Activated T-cell treated with anti-CD3 and anti-CD28 coated beads, Interleukin-2, amount 50 U/mL, for 72 hours (primary cell): ENCODE data around the gene UBALD2. TPM values are rescaled to one million over a fixed set of nuclear protein-coding genes. Genes with fewer than 3 reads are reported as not detected.

Experiments used
- ATAC-seq, 2 donors: fragments of 150-1000 bp; cut with Tn5 transposase; replicated peaks in 1 of 2; 2 replicates each; pipeline ENCODE4 v1.10.0; 2021; ENCODE audit warnings: moderate library complexity in 2 of 2, mild to moderate bottlenecking in 1 of 2
- DNase-seq, 2 donors: peaks; one replicate each; pipeline ENCODE4 v3.0.0; 2021 to 2022; ENCODE audit warnings: mixed read lengths in 1 of 2
- H3K27ac Mint-ChIP-seq: one replicate; pipeline ENCODE4 v1.8.0; 2022; ENCODE audit warnings: mild to moderate bottlenecking, moderate library complexity, mixed read lengths
- H3K27me3 Mint-ChIP-seq: one replicate; pipeline ENCODE4 v1.8.0; 2022; ENCODE audit warnings: low read depth, mixed read lengths
- H3K36me3 Mint-ChIP-seq, 2 donors: one replicate each; pipeline ENCODE4 v1.8.0; 2022; ENCODE audit warnings: mixed read lengths in 2 of 2, mild to moderate bottlenecking in 1 of 2; ENCODE audit not compliant: insufficient read depth in 2 of 2
- H3K4me1 Mint-ChIP-seq: one replicate; pipeline ENCODE4 v1.8.0; 2022; ENCODE audit warnings: low read depth, mixed read lengths
- H3K4me3 Mint-ChIP-seq, 2 donors: one replicate each; pipeline ENCODE4 v1.8.0; 2022; ENCODE audit warnings: mild to moderate bottlenecking in 2 of 2, mixed read lengths in 2 of 2, moderate library complexity in 2 of 2
- H3K9me3 Mint-ChIP-seq, 2 donors: one replicate each; pipeline ENCODE4 v1.8.0; 2022; ENCODE audit warnings: mixed read lengths in 2 of 2
- total RNA-seq, 2 donors: library from RNA; stranded (reverse); gene quantifications; one replicate each; pipeline ENCODE4 v1.2.3, GENCODE V29; 2022

UBALD2 gene
- total RNA-seq, 2 donors from 2014 or later: 629 to 707 TPM

DNA sequence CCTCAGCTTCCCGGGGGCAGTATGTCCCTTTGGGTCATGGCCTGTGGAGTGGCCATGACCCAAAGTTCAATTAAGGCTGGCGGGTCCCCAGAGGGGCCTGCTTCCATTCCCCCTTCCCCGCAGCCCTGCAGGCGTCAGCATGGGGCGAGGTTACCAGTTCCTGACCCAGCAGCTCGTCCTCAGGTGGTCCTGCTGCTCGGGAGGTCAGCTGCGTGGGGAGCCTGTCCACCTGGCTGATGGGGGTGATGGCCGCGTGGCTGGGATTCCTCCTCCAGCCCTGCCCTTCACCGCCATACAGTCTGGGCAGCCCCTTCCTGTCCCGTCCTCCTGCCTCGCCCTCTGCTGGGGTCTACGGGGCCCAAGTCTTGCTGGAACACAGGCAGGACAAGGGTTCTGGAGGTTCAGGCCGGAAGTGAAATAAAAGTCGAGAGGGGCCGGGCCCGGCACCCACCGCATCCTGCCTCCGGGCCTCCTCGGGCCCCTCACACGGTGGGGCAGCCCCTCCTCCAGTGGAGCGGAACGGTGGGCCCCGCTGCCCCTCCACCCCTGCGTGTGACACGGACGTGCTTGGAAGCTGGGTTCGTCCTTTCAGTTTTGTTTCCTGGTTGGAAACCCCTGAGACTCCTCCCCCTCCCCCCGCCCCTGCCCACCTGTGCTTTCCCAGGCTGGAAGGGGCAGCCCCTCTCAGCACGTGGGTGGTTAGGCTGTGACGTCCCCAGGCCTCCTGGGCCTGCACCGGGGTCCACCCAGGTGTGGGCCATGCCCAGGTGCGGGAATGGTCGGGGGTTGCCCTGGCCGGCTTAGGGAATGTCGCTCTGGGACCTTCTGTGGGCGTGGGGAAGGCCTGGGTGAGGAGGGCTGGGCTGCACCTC, 6.8 kb downstream of the UBALD2 start:
- peak; percentile 57 to 62 for ATAC-seq
- Mint-ChIP-seq H3K9me3 (no peaks in the 10 kb centered on the region), H3K36me3 (peaks cover 15 to 23% of the 10 kb centered on the region in 2 donors), H3K4me3 (peak overlapping the region; percentile 83 to 85), H3K27ac (peak overlapping the region; percentile 89), H3K4me1 (peaks cover 81% of the 10 kb centered on the region), H3K27me3 (no peaks in the 10 kb centered on the region)
- DNase-seq: peak; percentile 90 to 91

DNA sequence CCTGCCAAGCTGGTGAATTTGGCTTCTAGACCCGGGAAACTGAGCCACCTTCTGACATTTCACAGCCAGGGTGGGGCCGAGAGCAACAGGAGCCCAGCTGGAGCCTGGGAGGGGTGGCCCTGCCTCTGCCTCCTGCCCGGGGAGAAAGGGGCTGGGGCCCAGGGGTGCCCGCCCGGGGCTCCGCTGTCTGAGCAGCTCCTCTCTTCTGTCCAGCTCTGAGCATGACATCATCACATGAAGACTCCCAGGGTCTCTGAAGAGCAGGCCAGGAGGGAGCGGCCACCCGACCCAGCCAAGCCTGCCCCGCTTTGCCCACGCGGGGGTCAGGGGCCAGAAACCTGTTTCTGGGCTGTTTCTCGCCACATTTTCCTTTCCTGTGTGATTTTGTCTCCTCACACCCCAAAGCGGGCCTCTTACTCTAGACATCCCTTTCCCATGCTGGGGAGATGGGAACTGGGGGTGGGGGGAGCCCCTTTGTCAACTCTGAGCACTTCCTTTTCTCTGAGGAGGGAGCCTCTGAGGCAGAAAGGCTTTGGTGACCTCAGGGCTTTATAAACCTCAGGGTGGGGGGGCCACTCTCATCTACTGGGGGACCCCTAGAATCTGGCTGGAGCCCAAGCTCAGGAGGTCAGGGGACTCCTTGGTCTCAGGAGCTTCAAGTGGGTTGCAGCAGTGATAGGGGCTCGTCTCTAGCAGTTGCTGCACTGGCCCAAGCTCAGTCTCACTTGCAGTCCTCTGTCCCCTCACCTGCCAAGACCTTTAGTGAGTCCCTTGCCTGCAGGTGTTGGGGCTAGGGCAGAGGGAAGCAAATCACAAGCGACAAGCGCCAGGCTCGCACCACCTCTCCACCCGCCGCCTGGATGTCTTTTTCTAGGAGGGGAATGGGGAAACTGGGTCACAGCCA, 7.6 kb downstream of the UBALD2 start:
- Mint-ChIP-seq H3K9me3 (no peaks in the 10 kb centered on the region), H3K4me1 (peaks cover 86% of the 10 kb centered on the region), H3K27me3 (no peaks in the 10 kb centered on the region), H3K27ac (peak overlapping the region; percentile 81), H3K4me3 (peak overlapping the region; percentile 83 to 85), H3K36me3 (peaks cover 9 to 16% of the 10 kb centered on the region in 2 donors)
- ATAC-seq (peak; percentile 19 to 22), DNase-seq (peak; percentile 71 to 74)

DNA sequence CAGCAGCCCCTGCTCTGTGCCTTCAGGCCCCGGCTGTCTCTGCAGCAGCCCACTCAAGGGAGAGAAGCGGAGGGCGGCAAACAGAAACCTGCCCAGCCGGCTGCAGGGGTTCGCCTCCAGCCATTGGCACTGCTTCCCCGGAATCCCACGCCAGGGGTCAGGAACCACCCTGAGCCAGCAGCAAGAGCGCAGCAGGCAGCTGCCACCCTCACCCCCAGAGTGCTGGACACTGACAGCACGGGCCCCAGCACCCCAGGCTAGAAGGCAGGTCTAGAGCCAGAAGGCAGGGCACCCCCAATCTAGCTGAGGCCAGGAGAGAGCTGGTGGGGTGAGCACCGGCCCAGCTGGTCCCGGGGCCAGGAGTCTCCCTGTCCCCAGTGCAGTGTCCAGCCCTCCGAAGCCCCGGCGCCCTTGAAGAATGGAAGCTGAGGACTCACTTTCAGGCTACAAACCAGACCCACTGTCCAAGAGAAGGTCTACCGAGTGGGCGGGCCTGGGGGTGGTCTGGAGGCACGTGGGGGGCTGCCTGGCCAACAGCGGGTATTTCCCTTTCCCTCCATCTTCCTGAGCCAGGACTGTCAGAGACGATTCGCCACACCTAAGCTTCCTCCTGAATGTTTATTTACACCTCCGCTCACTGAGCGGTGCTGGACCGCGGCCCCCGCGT, 8.4 kb downstream of the UBALD2 start:
- no peak for ATAC-seq
- H3K27ac Mint-ChIP-seq: peak overlapping the region; percentile 68
- peaks cover 86% of the 10 kb centered on the region for H3K4me1 Mint-ChIP-seq
- no peaks in the 10 kb centered on the region for H3K9me3 Mint-ChIP-seq
- peaks cover 5 to 9% of the 10 kb centered on the region in 2 donors for H3K36me3 Mint-ChIP-seq
- H3K27me3 Mint-ChIP-seq: no peaks in the 10 kb centered on the region
- H3K4me3 Mint-ChIP-seq: peak overlapping the region; percentile 83 to 85
- peak; percentile 39 to 57 for DNase-seq

DNA sequence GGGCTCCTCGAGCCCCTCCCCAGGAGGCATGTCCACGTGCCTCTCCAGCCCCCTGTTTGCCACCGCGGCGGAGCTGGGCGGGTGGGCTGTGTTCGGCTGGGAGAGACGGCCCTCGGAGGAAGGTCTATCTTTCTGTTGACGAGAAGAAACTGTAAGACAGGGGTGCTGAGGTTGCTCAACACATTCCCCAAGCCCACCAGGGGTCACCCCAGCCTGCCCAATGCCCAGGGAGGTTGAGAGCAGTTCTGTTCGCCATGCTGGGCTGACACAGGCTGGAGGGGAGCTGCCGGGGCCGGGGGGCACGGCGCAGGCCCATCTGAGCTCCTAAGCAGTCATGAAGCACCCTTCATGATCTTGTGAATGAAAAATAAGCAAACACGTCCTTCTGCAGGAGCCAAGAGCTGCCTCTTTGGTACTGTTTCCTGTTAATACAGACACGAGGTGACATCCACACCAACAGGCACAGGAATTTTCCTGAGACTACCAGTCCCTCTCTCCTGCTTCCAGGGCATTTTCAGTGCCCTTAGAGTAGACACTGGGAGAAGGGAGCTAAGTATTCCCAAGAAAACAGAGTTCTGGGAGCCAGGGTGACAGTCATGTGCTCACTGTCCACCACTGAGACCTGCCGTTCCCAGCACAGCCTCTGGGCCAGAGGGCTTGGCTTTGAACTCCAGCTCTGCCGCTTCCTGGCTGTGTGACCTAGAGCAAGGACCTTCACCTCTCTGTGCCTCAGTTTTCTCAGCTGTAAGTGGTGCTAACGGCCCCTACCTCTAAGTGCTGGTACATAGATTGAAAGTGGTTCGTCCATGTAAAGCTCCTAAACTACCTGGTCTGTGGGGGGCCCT, 9.2 kb downstream of the UBALD2 start:
- H3K9me3 Mint-ChIP-seq: no peaks in the 10 kb centered on the region
- H3K36me3 Mint-ChIP-seq: peaks cover 2 to 5% of the 10 kb centered on the region in 2 donors
- peak overlapping the region; percentile 83 to 85 for H3K4me3 Mint-ChIP-seq
- peak overlapping the region; percentile 48 for H3K27ac Mint-ChIP-seq
- H3K4me1 Mint-ChIP-seq: peaks cover 81% of the 10 kb centered on the region
- ATAC-seq: no peak
- no peaks in the 10 kb centered on the region for H3K27me3 Mint-ChIP-seq
- DNase-seq: peak in 1 of 2 donors; percentile 48

DNA sequence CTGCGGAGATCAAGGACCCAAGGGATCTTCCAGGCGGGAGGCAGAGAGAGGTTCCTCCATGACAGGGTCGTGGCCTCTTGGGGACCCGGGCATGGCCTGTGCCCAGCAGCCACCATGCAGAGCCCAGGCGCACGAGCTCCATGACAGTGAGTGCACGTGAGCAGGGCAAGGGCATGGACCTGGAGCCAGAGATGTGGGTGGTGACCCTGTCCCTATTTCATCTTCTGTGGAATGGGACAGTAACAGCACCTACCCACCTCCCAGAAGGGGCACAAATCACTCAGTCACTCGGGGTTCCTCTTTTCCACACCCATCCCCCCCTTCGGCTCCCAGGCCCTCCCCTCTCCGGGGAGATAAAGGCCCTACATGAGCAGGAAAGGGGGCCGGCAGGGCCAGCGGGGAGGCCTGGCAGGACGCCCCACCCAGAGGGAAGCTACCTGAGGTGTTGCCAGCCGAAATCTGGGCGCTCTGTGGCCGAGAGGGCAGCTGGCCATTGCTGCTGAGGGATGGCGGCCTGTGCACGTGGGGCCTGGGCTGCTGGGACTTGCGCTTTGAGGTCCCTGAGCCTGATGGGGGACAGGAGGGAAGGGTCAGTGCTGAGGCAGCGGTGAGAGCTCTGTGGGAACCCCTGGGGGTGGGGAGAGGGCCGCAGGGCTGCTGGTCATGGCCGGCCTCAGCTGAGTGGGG, 10.4 kb downstream of the UBALD2 start:
- Mint-ChIP-seq H3K9me3 (no peaks in the 10 kb centered on the region), H3K4me3 (no peak overlapping the region), H3K27ac (peak overlapping the region; percentile 48), H3K36me3 (no peaks in the 10 kb centered on the region), H3K27me3 (no peaks in the 10 kb centered on the region), H3K4me1 (peaks cover 73% of the 10 kb centered on the region)
- no peak for ATAC-seq
- peak in 1 of 2 donors; percentile 36 for DNase-seq

DNA sequence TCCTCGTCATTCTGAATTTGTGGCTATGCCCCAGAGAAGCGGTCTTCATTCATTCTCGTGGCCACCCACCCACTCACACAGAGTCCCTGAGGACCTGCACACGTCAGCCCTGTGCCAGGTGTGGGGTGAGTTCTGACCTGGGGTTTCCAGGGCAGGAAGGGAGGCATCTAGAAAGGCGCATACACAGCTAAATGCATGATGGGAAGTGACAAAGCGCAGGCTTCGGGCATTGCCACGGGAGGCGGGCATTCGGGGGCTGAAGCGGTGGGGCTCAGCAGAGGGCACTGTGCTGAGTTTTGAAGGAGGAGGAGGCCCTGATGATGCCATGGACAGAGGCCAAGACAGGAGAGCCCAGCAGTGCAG, 10.9 kb downstream of the UBALD2 start:
- H3K4me1 Mint-ChIP-seq: peaks cover 69% of the 10 kb centered on the region
- H3K4me3 Mint-ChIP-seq: peak overlapping the region in 1 of 2 donors; percentile 0
- DNase-seq (no peak), ATAC-seq (no peak)
- no peaks in the 10 kb centered on the region for H3K9me3 Mint-ChIP-seq
- H3K27ac Mint-ChIP-seq: peak overlapping the region; percentile 4
- H3K36me3 Mint-ChIP-seq: no peaks in the 10 kb centered on the region
- no peaks in the 10 kb centered on the region for H3K27me3 Mint-ChIP-seq

DNA sequence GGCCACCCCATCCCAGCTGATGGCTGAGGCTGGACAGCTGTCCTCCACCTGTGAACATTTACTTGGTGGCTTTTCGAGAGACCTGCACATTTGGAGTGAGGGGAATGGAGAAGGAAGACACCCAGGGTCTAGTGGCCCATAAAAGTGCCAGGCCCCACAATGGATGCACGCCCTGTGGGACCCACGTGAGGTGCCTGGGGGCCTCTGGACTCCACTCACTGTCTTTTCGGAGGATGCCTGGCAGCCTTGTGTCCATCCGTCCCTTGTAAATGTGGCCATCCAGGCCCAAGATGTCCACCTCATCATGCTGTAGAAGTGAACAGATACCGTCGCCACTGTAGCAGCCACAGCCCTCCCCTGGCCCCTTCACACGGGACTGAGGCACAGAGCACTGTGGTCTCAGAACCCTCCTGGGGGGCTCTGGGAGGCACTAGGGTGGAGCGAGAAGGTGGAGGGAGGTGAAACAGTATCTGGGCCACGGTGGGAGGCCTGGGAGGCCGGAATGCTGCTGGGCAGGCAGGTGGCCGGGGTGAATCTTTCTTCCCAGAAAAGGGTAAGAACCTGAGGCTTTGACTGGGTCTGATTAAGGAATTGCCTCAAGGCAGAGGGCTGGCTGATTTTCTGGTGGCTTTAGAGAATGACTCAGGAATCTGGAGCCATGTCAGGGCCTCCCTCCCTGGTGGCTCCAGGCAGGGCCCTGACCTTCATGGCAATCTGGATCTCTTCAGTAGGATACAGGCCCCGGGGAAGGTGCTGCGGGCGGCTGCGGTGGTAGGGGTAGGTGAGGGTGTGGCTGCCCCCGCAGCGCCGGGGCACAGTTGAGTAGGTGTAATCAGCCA, 11.5 kb downstream of the UBALD2 start:
- DNase-seq (no peak), ATAC-seq (peak in 1 of 2 donors; percentile 0)
- no peaks in the 10 kb centered on the region for H3K36me3 Mint-ChIP-seq
- H3K4me1 Mint-ChIP-seq: peaks cover 62% of the 10 kb centered on the region
- H3K4me3 Mint-ChIP-seq: peak overlapping the region in 1 of 2 donors; percentile 16
- no peaks in the 10 kb centered on the region for H3K27me3 Mint-ChIP-seq
- H3K9me3 Mint-ChIP-seq: no peaks in the 10 kb centered on the region
- H3K27ac Mint-ChIP-seq: peak overlapping the region; percentile 4

DNA sequence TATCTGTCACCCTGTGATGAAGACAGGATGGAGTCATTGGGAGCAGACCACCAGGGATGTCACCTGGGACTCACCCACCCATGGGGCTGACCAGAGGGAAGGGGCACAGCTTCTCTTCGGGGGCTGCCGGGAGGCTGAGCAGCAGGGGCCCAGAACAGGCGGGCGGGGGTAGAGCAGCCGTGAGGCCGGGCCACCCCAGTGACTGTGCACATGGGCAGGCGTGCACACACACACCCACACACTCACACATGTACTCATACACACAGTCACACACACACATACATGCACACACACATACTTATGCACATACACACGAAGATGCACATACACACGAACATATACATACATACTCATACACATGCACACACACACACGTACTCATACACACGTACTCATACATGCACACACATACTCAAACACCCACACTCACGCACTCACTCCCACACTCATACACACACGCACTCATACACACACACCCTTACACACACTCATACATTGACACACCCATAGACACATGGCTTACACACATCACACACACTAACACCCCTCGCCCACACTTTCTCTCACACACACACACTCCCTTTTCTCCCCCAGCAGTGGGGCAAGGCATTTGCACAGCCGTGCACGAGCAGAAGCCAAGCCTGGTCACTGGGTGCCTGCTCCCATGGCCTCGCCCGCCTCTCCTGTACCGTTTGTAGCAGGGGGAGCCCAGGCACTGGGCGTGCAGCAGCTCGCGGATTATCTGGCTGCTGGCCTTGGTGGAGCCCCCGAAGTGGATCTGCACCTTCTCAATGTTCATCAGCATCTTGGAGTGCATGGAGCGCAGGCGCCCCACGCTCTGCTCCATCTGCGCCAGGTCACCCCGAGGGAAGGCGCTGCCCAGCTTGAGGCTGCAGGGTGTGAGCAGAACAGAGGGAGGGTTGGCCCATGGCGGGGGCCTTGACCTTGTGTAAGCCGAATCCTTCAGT, 12.4 kb downstream of the UBALD2 start:
- peaks cover 55% of the 10 kb centered on the region for H3K4me1 Mint-ChIP-seq
- peak in 1 of 2 donors; percentile 45 for DNase-seq
- peak overlapping the region; percentile 4 for H3K27ac Mint-ChIP-seq
- H3K4me3 Mint-ChIP-seq: no peak overlapping the region
- ATAC-seq: peak; percentile 14
- H3K9me3 Mint-ChIP-seq: no peaks in the 10 kb centered on the region
- H3K27me3 Mint-ChIP-seq: no peaks in the 10 kb centered on the region
- no peaks in the 10 kb centered on the region for H3K36me3 Mint-ChIP-seq

DNA sequence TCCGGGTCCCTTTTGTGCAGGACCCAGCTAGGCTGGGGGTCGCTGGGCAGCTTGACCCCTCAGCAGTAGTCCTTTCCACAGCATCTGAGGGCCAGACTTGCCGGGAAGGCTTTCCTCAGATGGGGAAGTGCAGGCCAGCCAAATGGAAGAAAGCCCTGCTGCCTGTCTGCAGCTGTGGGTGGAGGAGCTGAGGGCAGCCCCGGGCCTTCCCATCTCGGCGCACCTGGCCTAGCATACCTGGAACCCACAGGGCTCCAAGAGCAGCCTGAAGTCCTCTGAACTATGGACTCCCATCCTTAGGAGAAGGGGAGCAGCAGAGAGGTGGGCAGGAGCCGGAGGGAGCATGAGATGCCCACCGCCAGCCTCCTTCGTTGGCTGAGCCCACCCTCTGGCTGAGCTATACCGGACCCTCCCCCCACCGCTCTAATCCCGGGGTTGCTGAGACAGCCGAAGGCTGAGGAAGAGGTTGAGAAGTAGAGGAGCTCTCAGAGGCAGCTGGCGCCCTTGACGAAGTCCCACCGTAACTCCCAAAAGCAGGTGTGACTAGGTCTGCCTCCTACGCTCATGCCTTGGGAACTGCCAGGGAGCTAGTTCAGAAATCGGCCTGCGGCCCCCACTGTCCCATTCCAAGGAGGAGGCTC, 13.2 kb downstream of the UBALD2 start:
- Mint-ChIP-seq H3K4me1 (peaks cover 47% of the 10 kb centered on the region), H3K36me3 (no peaks in the 10 kb centered on the region), H3K27ac (peak overlapping the region; percentile 4), H3K4me3 (no peak overlapping the region), H3K27me3 (no peaks in the 10 kb centered on the region), H3K9me3 (no peaks in the 10 kb centered on the region)
- ATAC-seq (peak; percentile 1 to 3), DNase-seq (no peak)
